GM19023 (cell line): Measurements from ENCODE around the gene HINFP.
"Not testable (repeated sequence)": the region's sequence is repeated elsewhere in the genome, so short reads cannot be mapped to it uniquely, and the experiment has no call there.

Experiments used
- ATAC-seq: cut with Tn5 transposase; IDR thresholded peaks from one replicate; pipeline ENCODE4 v1.9.1; 2021; ENCODE audit warnings: mild to moderate bottlenecking, moderate library complexity; ENCODE audit not compliant: unreplicated experiment

HINFP gene

GRCh38 chr11:119100246-119100970 is 21.0 kb upstream of the HINFP start:
- ATAC-seq, result no peak

GRCh38 chr11:119100994-119101758 is 20.2 kb upstream of the HINFP start:
- peak; percentile 23 for ATAC-seq

GRCh38 chr11:119101759-119102423 is 19.5 kb upstream of the HINFP start, which contains the start of gene DPAGT1:
Gene DPAGT1 (minus strand): TSS chr11:119101853. CDS start chr11:119101655, 198 bp downstream.
- ATAC-seq, result peak; percentile 85

GRCh38 chr11:119103161-119103664 is 18.2 kb upstream of the HINFP start:
- not testable (repeated sequence) for ATAC-seq

- ATAC-seq, result no peak
Observed at GRCh38 chr11:119103793-119104192, 17.6 kb upstream of the HINFP start.

- ATAC-seq, result peak; percentile 83
Observed at GRCh38 chr11:119106564-119107537, 14.5 kb upstream of the HINFP start, which contains the start of gene C2CD2L. Gene C2CD2L (plus strand): TSS chr11:119107344. CDS start chr11:119107742, 398 bp downstream.

GRCh38 chr11:119107538-119108145 is 13.7 kb upstream of the HINFP start:
- peak; percentile 31 for ATAC-seq

GRCh38 chr11:119108146-119108856 is 13.1 kb upstream of the HINFP start:
- no peak for ATAC-seq

- ATAC-seq, result no peak
Observed at GRCh38 chr11:119108857-119109221, 12.5 kb upstream of the HINFP start.

- no peak for ATAC-seq
Observed at GRCh38 chr11:119109843-119110242, 11.5 kb upstream of the HINFP start.

- ATAC-seq, result no peak
Observed at GRCh38 chr11:119110439-119110838, 10.9 kb upstream of the HINFP start.

- ATAC-seq, result no peak
Observed at GRCh38 chr11:119111361-119111925, 9.9 kb upstream of the HINFP start.

- no peak for ATAC-seq
Observed at GRCh38 chr11:119112314-119113020, 8.9 kb upstream of the HINFP start.

GRCh38 chr11:119113716-119114115 is 7.7 kb upstream of the HINFP start:
- ATAC-seq, result no peak

- no peak for ATAC-seq
Observed at GRCh38 chr11:119114351-119114750, 7.0 kb upstream of the HINFP start.

GRCh38 chr11:119115484-119116234 is 5.7 kb upstream of the HINFP start:
- ATAC-seq, result no peak

- no peak for ATAC-seq
Observed at GRCh38 chr11:119116235-119116594, 5.2 kb upstream of the HINFP start.

GRCh38 chr11:119116601-119117000 is 4.8 kb upstream of the HINFP start:
- no peak for ATAC-seq
